Smooth muscle cell (in vitro differentiated cells): ENCODE measurements around the gene TAS1R2. TPM values are rescaled to one million over a fixed set of nuclear protein-coding genes. Genes with fewer than 3 reads are reported as not detected.
"Not testable (repeated sequence)": the region's sequence is repeated elsewhere in the genome, so short reads cannot be mapped to it uniquely, and the experiment has no call there.

Experiments
- DNase-seq: peaks from one replicate; lab custom pipeline; 2025; ENCODE audit not compliant: unreplicated experiment; lab: John Stamatoyannopoulos, UW
- H2AFZ ChIP-seq: fragments of 200-600 bp; sonication (generic); 2 replicates; pipeline ENCODE4 v1.6.0; 2016; ENCODE audit warnings: antibody characterized with exemption, low read depth, mild to moderate bottlenecking
- H3F3A ChIP-seq: fragments of 200-600 bp; sonication (generic); 2 replicates; pipeline ENCODE4 v1.6.0; 2017; ENCODE audit warnings: antibody characterized with exemption, low read depth
- H3K27ac ChIP-seq: fragments of 200-600 bp; sonication (generic); 2 replicates; pipeline ENCODE4 v1.5.1; 2016; ENCODE audit warnings: low read depth, mild to moderate bottlenecking
- H3K27me3 ChIP-seq: fragments of 200-600 bp; sonication (generic); 2 replicates; pipeline ENCODE4 v1.6.1; 2016; ENCODE audit warnings: low read depth, mild to moderate bottlenecking
- H3K36me3 ChIP-seq: fragments of 200-600 bp; sonication (generic); 2 replicates; pipeline ENCODE4 v1.5.1; 2016; ENCODE audit warnings: low read depth
- H3K4me1 ChIP-seq: fragments of 200-600 bp; sonication (generic); 2 replicates; pipeline ENCODE4 v1.5.1; 2016; ENCODE audit warnings: low read depth
- H3K4me2 ChIP-seq: fragments of 200-600 bp; sonication (generic); 2 replicates; pipeline ENCODE4 v1.6.0; 2016; ENCODE audit warnings: mild to moderate bottlenecking
- H3K4me3 ChIP-seq: fragments of 200-600 bp; sonication (generic); 2 replicates; pipeline ENCODE4 v1.5.1; 2016; ENCODE audit warnings: mild to moderate bottlenecking
- H3K79me2 ChIP-seq: fragments of 200-600 bp; sonication (generic); 2 replicates; pipeline ENCODE4 v1.6.0; 2016; ENCODE audit warnings: low read depth, mild to moderate bottlenecking
- H3K9ac ChIP-seq: fragments of 200-600 bp; sonication (generic); 2 replicates; pipeline ENCODE4 v1.6.0; 2016; ENCODE audit warnings: low read depth
- H3K9me3 ChIP-seq: fragments of 200-600 bp; sonication (generic); replicated peaks from 2 replicates; pipeline ENCODE4 v1.5.1; 2016; ENCODE audit warnings: low read depth
- H4K20me1 ChIP-seq: fragments of 200-600 bp; sonication (generic); 2 replicates; pipeline ENCODE4 v1.6.0; 2016; ENCODE audit warnings: low read depth
- WGBS: methylation state at CpG from one replicate; pipeline ENCODE4 v1.1.7; 2016; ENCODE audit warnings: low lambda C conversion rate; 5-methylcytosine and 5-hydroxymethylcytosine counted together
- polyA plus RNA-seq: library from polyadenylated mRNA; unstranded; fragments of >200 nt; fragmentation: Nextera tagmentation; extraction: Ambion mirVana; gene quantifications from 2 replicates; pipeline ENCODE4 v1.2.1, GENCODE V29; 2016
- total RNA-seq: library from RNA; depleted of rRNA; stranded (reverse); fragments of >200 nt; gene quantifications from 2 replicates; pipeline ENCODE4 v1.2.3, GENCODE V29; 2014
- TF ChIP-seq, protein P1 (sequence below): fragments of 200-600 bp; sonication (generic); IDR thresholded peaks from 2 replicates; pipeline ENCODE4 v1.5.1; 2017; ENCODE audit warnings: borderline replicate concordance, mild to moderate bottlenecking, antibody characterized with exemption; ENCODE audit not compliant: insufficient read depth, poor library complexity, severe bottlenecking

TAS1R2 gene
- total and polyA plus RNA-seq, 2 experiments from 2014 or later: not detected

DNA sequence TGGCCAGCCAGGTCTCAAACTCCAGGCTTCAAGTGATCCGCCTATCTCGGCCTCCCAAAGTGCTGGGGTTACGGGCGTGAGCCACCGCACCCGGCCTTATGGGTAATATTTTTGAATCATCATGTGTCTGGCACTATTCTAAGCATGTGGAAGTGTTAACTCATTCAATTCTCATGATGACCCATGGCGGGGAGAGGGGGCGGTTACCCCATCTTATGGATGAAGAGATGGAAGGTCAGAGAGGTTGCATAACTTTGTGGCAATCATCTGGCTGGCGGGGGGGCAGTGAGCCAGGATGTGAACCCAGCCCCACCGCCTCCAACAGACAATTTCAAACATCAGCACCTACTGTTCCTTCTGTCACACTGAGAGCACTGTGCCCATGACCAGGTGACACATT, 11.5 kb upstream of the TAS1R2 start:
- H3K9ac ChIP-seq: no peak overlapping the region
- H3K36me3 ChIP-seq: no peaks in the 10 kb centered on the region
- H3F3A ChIP-seq: no peaks in the 10 kb centered on the region
- peaks cover 4% of the 10 kb centered on the region for H3K27me3 ChIP-seq
- DNase-seq: no peak
- no peaks in the 10 kb centered on the region for H3K79me2 ChIP-seq
- no peak overlapping the region for H3K4me2 ChIP-seq
- WGBS: 96% methylated on average over 10 of the region's 10 CpGs
- no peaks in the 10 kb centered on the region for H3K4me1 ChIP-seq
- no peaks in the 10 kb centered on the region for H4K20me1 ChIP-seq
- no peaks in the 10 kb centered on the region for H3K9me3 ChIP-seq
- TF ChIP-seq, protein P1, sequence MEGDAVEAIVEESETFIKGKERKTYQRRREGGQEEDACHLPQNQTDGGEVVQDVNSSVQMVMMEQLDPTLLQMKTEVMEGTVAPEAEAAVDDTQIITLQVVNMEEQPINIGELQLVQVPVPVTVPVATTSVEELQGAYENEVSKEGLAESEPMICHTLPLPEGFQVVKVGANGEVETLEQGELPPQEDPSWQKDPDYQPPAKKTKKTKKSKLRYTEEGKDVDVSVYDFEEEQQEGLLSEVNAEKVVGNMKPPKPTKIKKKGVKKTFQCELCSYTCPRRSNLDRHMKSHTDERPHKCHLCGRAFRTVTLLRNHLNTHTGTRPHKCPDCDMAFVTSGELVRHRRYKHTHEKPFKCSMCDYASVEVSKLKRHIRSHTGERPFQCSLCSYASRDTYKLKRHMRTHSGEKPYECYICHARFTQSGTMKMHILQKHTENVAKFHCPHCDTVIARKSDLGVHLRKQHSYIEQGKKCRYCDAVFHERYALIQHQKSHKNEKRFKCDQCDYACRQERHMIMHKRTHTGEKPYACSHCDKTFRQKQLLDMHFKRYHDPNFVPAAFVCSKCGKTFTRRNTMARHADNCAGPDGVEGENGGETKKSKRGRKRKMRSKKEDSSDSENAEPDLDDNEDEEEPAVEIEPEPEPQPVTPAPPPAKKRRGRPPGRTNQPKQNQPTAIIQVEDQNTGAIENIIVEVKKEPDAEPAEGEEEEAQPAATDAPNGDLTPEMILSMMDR: no peak
- H2AFZ ChIP-seq: no peak overlapping the region
- H3K4me3 ChIP-seq: no peak overlapping the region
- no peak overlapping the region for H3K27ac ChIP-seq

DNA sequence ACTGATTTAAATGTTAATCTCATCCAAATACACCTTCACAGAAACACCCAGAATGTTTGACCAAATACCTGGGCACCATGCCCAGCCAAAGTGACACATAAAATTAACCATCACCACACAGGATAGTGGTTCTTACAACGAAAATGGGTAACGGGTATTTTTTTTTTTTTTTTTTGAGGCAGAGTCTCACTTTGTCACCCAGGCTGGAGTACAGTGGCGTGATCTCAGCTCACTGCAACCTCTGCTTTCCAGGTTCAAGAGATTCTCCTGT, 11.1 kb upstream of the TAS1R2 start:
- 96% methylated on average over 3 of the region's 3 CpGs for WGBS
- H3K9ac ChIP-seq, H3K36me3 ChIP-seq, H3K27ac ChIP-seq, H3K4me3 ChIP-seq, H2AFZ ChIP-seq, H3K4me2 ChIP-seq, H3K27me3 ChIP-seq, DNase-seq, H4K20me1 ChIP-seq, H3K79me2 ChIP-seq, H3F3A ChIP-seq, H3K9me3 ChIP-seq, H3K4me1 ChIP-seq: not testable (repeated sequence)

DNA sequence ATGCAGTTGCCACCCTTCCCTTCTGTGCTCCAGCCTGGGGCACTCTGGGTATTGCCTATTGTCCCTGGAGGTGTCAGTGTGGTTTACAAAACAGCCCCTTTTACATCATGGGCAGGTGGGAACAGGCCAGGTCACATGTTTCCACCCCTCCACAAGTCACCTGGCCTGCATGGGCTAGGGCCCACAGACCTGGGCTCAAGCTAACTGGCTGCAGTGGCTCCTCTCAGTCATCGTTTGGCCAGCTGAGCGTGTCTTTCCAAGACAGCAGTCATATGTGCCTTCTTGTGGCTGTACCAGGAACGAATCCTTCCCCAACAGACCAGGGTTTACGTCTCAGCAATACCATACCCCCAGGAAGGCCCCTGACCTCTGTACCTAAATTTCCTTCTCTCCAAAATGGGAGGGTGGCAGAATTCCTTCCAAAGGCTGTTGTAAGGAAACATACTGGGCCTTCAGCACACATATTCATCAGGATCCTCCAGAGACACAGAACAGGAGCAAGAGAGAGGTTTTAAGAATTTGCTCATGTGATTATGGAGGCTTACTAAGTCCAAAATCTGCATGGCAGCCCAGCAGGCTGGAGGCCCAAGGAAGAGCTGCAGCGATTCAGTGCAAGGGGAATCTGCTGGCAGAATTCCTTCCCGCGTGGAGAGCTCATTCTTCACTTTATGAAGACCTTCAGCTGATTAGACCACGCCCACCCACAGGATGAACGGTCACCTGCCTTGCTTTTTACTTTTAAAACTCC, 10.6 kb upstream of the TAS1R2 start:
- no peaks in the 10 kb centered on the region for H3K36me3 ChIP-seq
- no peak overlapping the region for H2AFZ ChIP-seq
- DNase-seq: no peak
- H3K9ac ChIP-seq: no peak overlapping the region
- no peak overlapping the region for H3K27ac ChIP-seq
- no peak overlapping the region for H3K4me3 ChIP-seq
- H4K20me1 ChIP-seq: no peaks in the 10 kb centered on the region
- no peaks in the 10 kb centered on the region for H3F3A ChIP-seq
- H3K9me3 ChIP-seq: no peaks in the 10 kb centered on the region
- no peak overlapping the region for H3K4me2 ChIP-seq
- TF ChIP-seq, protein P1: no peak
- peaks cover 8% of the 10 kb centered on the region for H3K27me3 ChIP-seq
- 84% methylated on average over 9 of the region's 9 CpGs for WGBS
- H3K79me2 ChIP-seq: no peaks in the 10 kb centered on the region
- no peaks in the 10 kb centered on the region for H3K4me1 ChIP-seq

DNA sequence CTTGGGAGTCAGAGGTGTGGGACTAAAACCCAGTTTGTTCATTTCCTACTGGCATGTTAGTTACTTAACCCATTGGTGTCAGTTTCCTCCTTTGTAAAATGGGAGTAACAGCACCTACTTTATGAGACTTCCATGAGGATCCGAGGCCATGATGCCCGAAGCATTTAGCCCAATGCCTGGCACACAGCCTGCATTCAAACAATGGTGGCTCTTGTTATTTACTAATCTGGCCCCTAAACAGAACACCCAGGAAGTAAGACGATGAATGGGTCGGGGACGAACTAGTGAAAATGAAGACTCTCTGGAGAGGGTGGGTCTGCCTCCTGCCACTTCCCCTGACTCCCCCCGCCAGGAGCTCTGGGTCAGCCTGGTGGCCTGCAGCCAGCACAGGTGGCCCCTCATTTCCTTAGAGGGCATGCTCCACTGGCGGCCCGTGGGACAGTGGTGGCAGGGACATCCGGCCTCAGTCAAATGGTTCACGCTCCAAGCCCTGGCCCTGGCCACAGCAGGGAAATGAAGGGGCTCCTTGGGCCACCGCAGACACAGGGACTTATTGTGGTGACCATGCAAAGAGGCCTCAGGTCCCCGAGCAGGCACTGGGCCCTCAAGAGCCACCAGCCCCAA, 9.5 kb upstream of the TAS1R2 start:
- no peaks in the 10 kb centered on the region for H3K4me1 ChIP-seq
- no peak for DNase-seq
- H2AFZ ChIP-seq: no peak overlapping the region
- no peaks in the 10 kb centered on the region for H4K20me1 ChIP-seq
- TF ChIP-seq, protein P1: no peak
- no peak overlapping the region for H3K27ac ChIP-seq
- peaks cover 8% of the 10 kb centered on the region for H3K27me3 ChIP-seq
- no peak overlapping the region for H3K9ac ChIP-seq
- H3K36me3 ChIP-seq: no peaks in the 10 kb centered on the region
- H3K9me3 ChIP-seq: no peaks in the 10 kb centered on the region
- H3K4me2 ChIP-seq: no peak overlapping the region
- no peaks in the 10 kb centered on the region for H3K79me2 ChIP-seq
- WGBS: 92% methylated on average over 12 of the region's 12 CpGs
- no peaks in the 10 kb centered on the region for H3F3A ChIP-seq
- H3K4me3 ChIP-seq: no peak overlapping the region
